HepG2 (cell line): ENCODE data around the gene PPP2R2D. TPM values are rescaled to one million over a fixed set of nuclear protein-coding genes. Genes with fewer than 3 reads are reported as not detected.

Experiments used
- CBX2 ChIP-seq, 2 experiments: fragments of 200-600 bp in 1 of 2; sonication (generic); formaldehyde crosslinking in 1 of 2; IDR thresholded peaks; 2 replicates each; pipeline versions ENCODE4 v1.7.0 to v1.8.1; 2018 to 2022; ENCODE audit warnings: low read depth in 2 of 2, low read length in 1 of 2, mild to moderate bottlenecking in 1 of 2, missing genetic modification reagents in 1 of 2
- EP300 ChIP-seq, 3 experiments: sonication (generic) in 1 of 3; formaldehyde crosslinking in 1 of 3; IDR thresholded peaks; 2 replicates each; pipeline versions ENCODE4 v1.5.1 to v1.6.1; 2011 to 2020; ENCODE audit warnings: low read depth in 2 of 3, low read length in 2 of 3, borderline replicate concordance in 1 of 3, improper control_type of control experiment in 1 of 3, mild to moderate bottlenecking in 1 of 3, missing genetic modification reagents in 1 of 3, moderate library complexity in 1 of 3
- ETV5 ChIP-seq: IDR thresholded peaks from 2 replicates; pipeline ENCODE4 v1.6.1; 2018; ENCODE audit warnings: missing biosample characterization, missing genetic modification reagents, inconsistent platforms, borderline replicate concordance
- HNF4G ChIP-seq, 2 experiments: sonication (generic) in 1 of 2; formaldehyde crosslinking in 1 of 2; IDR thresholded peaks; 2 replicates each; pipeline versions ENCODE4 v1.4.0 to v1.6.1; 2011 to 2020; ENCODE audit warnings: borderline replicate concordance in 2 of 2, low read depth in 2 of 2, mild to moderate bottlenecking in 2 of 2, low read length in 1 of 2, missing genetic modification reagents in 1 of 2, moderate library complexity in 1 of 2
- ISX ChIP-seq: sonication (generic); formaldehyde crosslinking; conservative IDR thresholded peaks from 2 replicates; pipeline ENCODE4 v1.5.0; 2020; ENCODE audit warnings: missing genetic modification reagents
- KDM6A ChIP-seq: IDR thresholded peaks from 2 replicates; pipeline ENCODE4 v1.6.1; 2016; ENCODE audit warnings: low read depth
- KLF16 ChIP-seq, 2 experiments: sonication (generic) in 1 of 2; formaldehyde crosslinking in 1 of 2; IDR thresholded peaks; 2 replicates each; pipeline versions ENCODE4 v1.6.1 to v1.8.0; 2016 to 2023; ENCODE audit warnings: missing genetic modification reagents in 2 of 2, missing compliant biosample characterization in 1 of 2
- NFATC3 ChIP-seq: sonication (generic); formaldehyde crosslinking; IDR thresholded peaks from 2 replicates; pipeline ENCODE4 v1.5.1; 2020; ENCODE audit warnings: mild to moderate bottlenecking, missing genetic modification reagents
- RAD21 ChIP-seq: fragments of 450-650 bp; formaldehyde crosslinking; IDR thresholded peaks from 2 replicates; pipeline ENCODE4 v1.5.0; 2020; ENCODE audit warnings: mild to moderate bottlenecking
- RAD51 ChIP-seq: fragments of 450-650 bp; IDR thresholded peaks from 2 replicates; pipeline ENCODE4 v1.6.1; 2016; ENCODE audit warnings: borderline replicate concordance
- RXRB ChIP-seq: IDR thresholded peaks from 2 replicates; pipeline ENCODE4 v1.6.1; 2016; ENCODE audit warnings: borderline replicate concordance, missing genetic modification reagents, missing compliant biosample characterization
- SNAPC2 ChIP-seq: sonication (generic); formaldehyde crosslinking; IDR thresholded peaks from 2 replicates; pipeline ENCODE4 v1.8.1; 2022; ENCODE audit warnings: mild to moderate bottlenecking, missing genetic modification reagents
- SP1 ChIP-seq, 2 experiments: fragments of 450-650 bp in 1 of 2; sonication (generic) in 1 of 2; formaldehyde crosslinking in 1 of 2; IDR thresholded peaks; 2 replicates each; pipeline versions ENCODE4 v1.4.0 to v1.6.1; 2016 to 2020; ENCODE audit warnings: missing genetic modification reagents in 1 of 2
- ZFP36L2 ChIP-seq: sonication (generic); formaldehyde crosslinking; IDR thresholded peaks from 2 replicates; pipeline ENCODE4 v1.4.0; 2020; ENCODE audit warnings: missing genetic modification reagents
- ZKSCAN5 ChIP-seq: sonication (generic); formaldehyde crosslinking; IDR thresholded peaks from 2 replicates; pipeline ENCODE4 v1.5.1; 2020; ENCODE audit warnings: mild to moderate bottlenecking, missing genetic modification reagents
- ZNF589 ChIP-seq: sonication (generic); formaldehyde crosslinking; conservative IDR thresholded peaks from 2 replicates; pipeline ENCODE4 v1.8.0; 2022; ENCODE audit warnings: mild to moderate bottlenecking, moderate library complexity, missing genetic modification reagents
- ZNF792 ChIP-seq: IDR thresholded peaks from 2 replicates; pipeline ENCODE4 v1.6.1; 2016
- ZNF839 ChIP-seq: sonication (generic); formaldehyde crosslinking; IDR thresholded peaks from 2 replicates; pipeline ENCODE4 v1.4.0; 2020; ENCODE audit warnings: missing genetic modification reagents, mild to moderate bottlenecking, borderline replicate concordance
- ZSCAN12 ChIP-seq: sonication (generic); formaldehyde crosslinking; IDR thresholded peaks from 2 replicates; pipeline ENCODE4 v1.9.0; 2021; ENCODE audit warnings: mild to moderate bottlenecking, missing genetic modification reagents
- polyA plus RNA-seq, 8 experiments: library from polyadenylated mRNA; depleted of rRNA in 3 of 8; stranded (reverse) in 7 of 8; unstranded in 1 of 8; fragments of >200 nt; fragmentation: Illumina TruSeq in 4 of 8; extraction: Trizol in 4 of 8; gene quantifications; 2 replicates each; pipeline versions ENCODE4 v1.2.1 to v1.2.3, GENCODE V29; 2011 to 2016; ENCODE audit warnings: low read depth in 4 of 8, missing spikeins in 1 of 8, mixed read lengths in 1 of 8; ENCODE audit not compliant: insufficient read depth in 1 of 8
- total RNA-seq, 5 experiments: library from RNA; depleted of rRNA; stranded (reverse); fragments of >200 nt; fragmentation: Illumina TruSeq; extraction: Trizol; gene quantifications; 2 replicates each; pipeline ENCODE4 v1.2.3, GENCODE V29; 2016; ENCODE audit warnings: low read depth in 1 of 5
- TF ChIP-seq, protein P1 (sequence below): sonication (generic); formaldehyde crosslinking; IDR thresholded peaks from 2 replicates; pipeline ENCODE4 v1.4.0; 2020; ENCODE audit warnings: missing genetic modification reagents
- TF ChIP-seq, protein P2 (sequence below): sonication (generic); formaldehyde crosslinking; IDR thresholded peaks from 2 replicates; pipeline ENCODE4 v1.8.0; 2023; ENCODE audit warnings: mild to moderate bottlenecking, missing genetic modification reagents
- TF ChIP-seq, protein P3 (sequence below): sonication (generic); formaldehyde crosslinking; IDR thresholded peaks from 2 replicates; pipeline ENCODE4 v1.8.1; 2022; ENCODE audit warnings: low read depth, mild to moderate bottlenecking, missing genetic modification reagents

The PPP2R2D gene
- total and polyA plus RNA-seq, 2 of the 13 experiments (the other 11 are each of a cell fraction or from before 2014, with no cell fraction given): 32.7 to 33.2 TPM

- TF ChIP-seq RAD21 (CRISPR knock-in tag) (0 out of 2 replicates have a peak, but pooled peaks have one; percentile 6), KLF16 (CRISPR knock-in tag; IDR thresholded peaks at IDR 0.05) (peak in 1 of 2 experiments; percentile 86; a peak in 2 of 4 replicates), ETV5 (CRISPR knock-in tag) (peak; percentile 26; the same call in 1 of the 2 replicates), HNF4G (IDR thresholded peaks at IDR 0.05; ENCODE audit: borderline replicate concordance, low read depth, low read length) (peak; percentile 3; the same call in 1 of the 2 replicates), HNF4G (CRISPR knock-in tag; IDR thresholded peaks at IDR 0.05; ENCODE audit: borderline replicate concordance, low read depth) (no peak), NFATC3 (peak; percentile 40; the same call in 1 of the 2 replicates), ZNF792 (CRISPR knock-in tag) (0 out of 2 replicates have a peak, but pooled peaks have one; percentile 30), SP1 (IDR thresholded peaks at IDR 0.05) (no peak), SP1 (CRISPR knock-in tag; IDR thresholded peaks at IDR 0.05) (peak; percentile 91), CBX2 (IDR thresholded peaks at IDR 0.05; ENCODE audit: low read depth, low read length) (no peak), CBX2 (CRISPR knock-in tag; IDR thresholded peaks at IDR 0.05; ENCODE audit: low read depth) (no peak), KDM6A (no peak), ZKSCAN5 (CRISPR knock-in tag) (no peak), ZNF839 (peak; percentile 77; the same call in 1 of the 2 replicates), RXRB (CRISPR knock-in tag) (peak; percentile 45), ZNF589 (CRISPR knock-in tag) (peak; percentile 66; the same call in 1 of the 2 replicates), SNAPC2 (CRISPR knock-in tag) (peak; percentile 67; the same call in 1 of the 2 replicates), RAD51 (no peak), EP300 (IDR thresholded peaks at IDR 0.05; ENCODE audit: low read depth in 2 of 2, low read length in 2 of 2) (peak in 1 of 2 experiments; percentile 8; a peak in 1 of 4 replicates), EP300 (CRISPR knock-in tag; IDR thresholded peaks at IDR 0.05; ENCODE audit: borderline replicate concordance) (no peak), ZFP36L2 (CRISPR knock-in tag) (peak; percentile 65; the same call in 1 of the 2 replicates), ISX (CRISPR knock-in tag) (0 out of 2 replicates have a peak, but pooled peaks have one; percentile 39), ZSCAN12 (CRISPR knock-in tag) (peak; percentile 62; the same call in 1 of the 2 replicates)
- TF ChIP-seq, protein P1, sequence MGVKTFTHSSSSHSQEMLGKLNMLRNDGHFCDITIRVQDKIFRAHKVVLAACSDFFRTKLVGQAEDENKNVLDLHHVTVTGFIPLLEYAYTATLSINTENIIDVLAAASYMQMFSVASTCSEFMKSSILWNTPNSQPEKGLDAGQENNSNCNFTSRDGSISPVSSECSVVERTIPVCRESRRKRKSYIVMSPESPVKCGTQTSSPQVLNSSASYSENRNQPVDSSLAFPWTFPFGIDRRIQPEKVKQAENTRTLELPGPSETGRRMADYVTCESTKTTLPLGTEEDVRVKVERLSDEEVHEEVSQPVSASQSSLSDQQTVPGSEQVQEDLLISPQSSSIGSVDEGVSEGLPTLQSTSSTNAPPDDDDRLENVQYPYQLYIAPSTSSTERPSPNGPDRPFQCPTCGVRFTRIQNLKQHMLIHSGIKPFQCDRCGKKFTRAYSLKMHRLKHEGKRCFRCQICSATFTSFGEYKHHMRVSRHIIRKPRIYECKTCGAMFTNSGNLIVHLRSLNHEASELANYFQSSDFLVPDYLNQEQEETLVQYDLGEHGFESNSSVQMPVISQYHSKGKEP (CRISPR knock-in tag): 0 out of 2 replicates have a peak, but pooled peaks have one; percentile 73
- TF ChIP-seq, protein P2, sequence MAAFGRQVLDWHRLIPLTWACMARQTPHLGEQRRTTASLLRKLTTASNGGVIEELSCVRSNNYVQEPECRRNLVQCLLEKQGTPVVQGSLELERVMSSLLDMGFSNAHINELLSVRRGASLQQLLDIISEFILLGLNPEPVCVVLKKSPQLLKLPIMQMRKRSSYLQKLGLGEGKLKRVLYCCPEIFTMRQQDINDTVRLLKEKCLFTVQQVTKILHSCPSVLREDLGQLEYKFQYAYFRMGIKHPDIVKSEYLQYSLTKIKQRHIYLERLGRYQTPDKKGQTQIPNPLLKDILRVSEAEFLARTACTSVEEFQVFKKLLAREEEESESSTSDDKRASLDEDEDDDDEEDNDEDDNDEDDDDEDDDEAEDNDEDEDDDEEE (CRISPR knock-in tag): peak; percentile 55; the same call in 1 of the 2 replicates
- TF ChIP-seq, protein P3, sequence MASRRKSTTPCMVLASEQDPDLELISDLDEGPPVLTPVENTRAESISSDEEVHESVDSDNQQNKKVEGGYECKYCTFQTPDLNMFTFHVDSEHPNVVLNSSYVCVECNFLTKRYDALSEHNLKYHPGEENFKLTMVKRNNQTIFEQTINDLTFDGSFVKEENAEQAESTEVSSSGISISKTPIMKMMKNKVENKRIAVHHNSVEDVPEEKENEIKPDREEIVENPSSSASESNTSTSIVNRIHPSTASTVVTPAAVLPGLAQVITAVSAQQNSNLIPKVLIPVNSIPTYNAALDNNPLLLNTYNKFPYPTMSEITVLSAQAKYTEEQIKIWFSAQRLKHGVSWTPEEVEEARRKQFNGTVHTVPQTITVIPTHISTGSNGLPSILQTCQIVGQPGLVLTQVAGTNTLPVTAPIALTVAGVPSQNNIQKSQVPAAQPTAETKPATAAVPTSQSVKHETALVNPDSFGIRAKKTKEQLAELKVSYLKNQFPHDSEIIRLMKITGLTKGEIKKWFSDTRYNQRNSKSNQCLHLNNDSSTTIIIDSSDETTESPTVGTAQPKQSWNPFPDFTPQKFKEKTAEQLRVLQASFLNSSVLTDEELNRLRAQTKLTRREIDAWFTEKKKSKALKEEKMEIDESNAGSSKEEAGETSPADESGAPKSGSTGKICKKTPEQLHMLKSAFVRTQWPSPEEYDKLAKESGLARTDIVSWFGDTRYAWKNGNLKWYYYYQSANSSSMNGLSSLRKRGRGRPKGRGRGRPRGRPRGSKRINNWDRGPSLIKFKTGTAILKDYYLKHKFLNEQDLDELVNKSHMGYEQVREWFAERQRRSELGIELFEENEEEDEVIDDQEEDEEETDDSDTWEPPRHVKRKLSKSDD (CRISPR knock-in tag): 0 out of 2 replicates have a peak, but pooled peaks have one; percentile 55
Observed at GRCh38 chr10:131981429-131982184, 80.8 kb downstream of the PPP2R2D start, which contains the start of gene BNIP3 (continued).
